ENCODE data around the gene XCL1. TPM values are rescaled to one million over a fixed set of nuclear protein-coding genes. Genes with fewer than 3 reads are reported as not detected.

The XCL1 gene
- total RNA-seq, 1 experiment from 2014 or later, result not detected

- H3K27ac ChIP-seq (ENCODE audit: low read depth, low read length), result no peak overlapping the region
- H4K20me1 ChIP-seq (ENCODE audit: insufficient read depth), result no peaks in the 10 kb centered on the region
- H2AFZ ChIP-seq (ENCODE audit: low read depth, low read length, poor library complexity, severe bottlenecking), result no peak overlapping the region
- ChIA-PET CTCF (interaction anchor here (0.9 kb wide), 1 partner anchor 224 kb away, joined by 4 read pairs; no protein-coding TSS in a partner anchor), POLR2A (no interaction called here), RAD21 (ENCODE audit: low non-redundant PET in 1 of 2, low total read pairs in 2 of 2, uncharacterized antibody in 2 of 2, unreplicated experiment in 2 of 2) (no interaction called here)
- TF ChIP-seq EZH2phosphoT487 (IDR thresholded peaks at IDR 0.05; ENCODE audit: borderline replicate concordance) (no peak), ZNF274 (IDR thresholded peaks at IDR 0.05; ENCODE audit: low read depth, low read length) (no peak), EZH2 (IDR thresholded peaks at IDR 0.05) (no peak), FOSL1 (IDR thresholded peaks at IDR 0.05; ENCODE audit: low read depth) (no peak)
- intact Hi-C loops (cut with micrococcal nuclease), result no loop called here
- no peaks in the 10 kb centered on the region for H3K36me3 ChIP-seq (ENCODE audit: control insufficient read depth in 1 of 2, insufficient read depth in 2 of 2, low read length in 2 of 2)
- DNase-seq (ENCODE audit: low read depth, low spot score), result no peak
- ATAC-seq, result no peak
- no peaks in the 10 kb centered on the region for H3K9me3 ChIP-seq (ENCODE audit: control insufficient read depth in 1 of 2, insufficient read depth in 1 of 2, low read depth in 1 of 2, low read length in 2 of 2)
- no peak overlapping the region for H3K4me2 ChIP-seq (ENCODE audit: low read length)
- no TSS peak for BruUV-seq (replicated peaks)
- no peaks in the 10 kb centered on the region for H3K4me1 ChIP-seq (ENCODE audit: control insufficient read depth in 1 of 2, insufficient read depth in 2 of 2, low read length in 2 of 2)
- H3K4me3 ChIP-seq (replicated peaks in 1 of 2; ENCODE audit: low read depth in 1 of 2, low read length in 2 of 2), result no peak overlapping the region
- H3K79me2 ChIP-seq (ENCODE audit: insufficient read depth, low read length), result no peaks in the 10 kb centered on the region
- H3K9ac ChIP-seq (ENCODE audit: low read length), result no peak overlapping the region
- H3K27me3 ChIP-seq (ENCODE audit: insufficient read depth, low read length), result no peaks in the 10 kb centered on the region
- peaks cover 4% of the 10 kb centered on the region; the same call in 1 of the 2 replicates for H3K9me2 ChIP-seq (ENCODE audit: insufficient read depth)
Measured at GRCh38 chr1:168567007-168567406, 9.4 kb upstream of the XCL1 start.

DNA sequence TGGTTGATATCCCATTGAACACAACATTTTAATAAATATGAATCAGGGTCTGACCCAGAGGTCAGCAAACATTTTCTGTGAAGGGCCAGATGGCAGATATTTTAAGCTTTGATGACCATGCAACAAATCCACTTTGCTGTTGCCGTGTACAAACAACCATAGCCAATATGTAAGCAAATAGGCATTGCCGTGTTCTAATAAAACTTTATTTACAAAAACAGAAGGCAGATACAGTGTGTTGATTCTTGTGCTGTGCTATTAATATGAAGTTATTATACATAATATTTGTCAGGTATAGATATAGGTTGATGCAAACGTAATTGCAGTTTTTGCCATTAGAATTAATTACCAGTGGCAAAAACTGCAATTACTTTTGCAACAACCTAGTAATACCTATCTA is 8.8 kb upstream of the XCL1 start:
- BruUV-seq (replicated peaks), result no TSS peak
- intact Hi-C loops (cut with micrococcal nuclease), result no loop called here
- CTCF ChIA-PET, result interaction anchor here (0.9 kb wide), 1 partner anchor 225 kb away, joined by 4 read pairs; no protein-coding TSS in a partner anchor

More for the DNA sequence above, 8.8 kb upstream of the XCL1 start:
- Histone ChIP-seq H3K9me2 (ENCODE audit: insufficient read depth) (peaks cover 4% of the 10 kb centered on the region; the same call in 1 of the 2 replicates), H3K27ac (ENCODE audit: low read depth, low read length) (no peak overlapping the region), H3K9ac (ENCODE audit: low read length) (no peak overlapping the region), H3K27me3 (ENCODE audit: insufficient read depth, low read length) (no peaks in the 10 kb centered on the region), H3K36me3 (ENCODE audit: control insufficient read depth in 1 of 2, insufficient read depth in 2 of 2, low read length in 2 of 2) (no peaks in the 10 kb centered on the region), H3K4me3 (replicated peaks in 1 of 2; ENCODE audit: low read depth in 1 of 2, low read length in 2 of 2) (no peak overlapping the region), H2AFZ (ENCODE audit: low read depth, low read length, poor library complexity, severe bottlenecking) (no peak overlapping the region), H3K79me2 (ENCODE audit: insufficient read depth, low read length) (no peaks in the 10 kb centered on the region), H3K4me2 (ENCODE audit: low read length) (no peak overlapping the region), H4K20me1 (ENCODE audit: insufficient read depth) (no peaks in the 10 kb centered on the region), H3K4me1 (ENCODE audit: control insufficient read depth in 1 of 2, insufficient read depth in 2 of 2, low read length in 2 of 2) (no peaks in the 10 kb centered on the region), H3K9me3 (ENCODE audit: control insufficient read depth in 1 of 2, insufficient read depth in 1 of 2, low read depth in 1 of 2, low read length in 2 of 2) (no peaks in the 10 kb centered on the region)
- DNase-seq (ENCODE audit: low read depth, low spot score), result no peak
- no peak for ATAC-seq
- ChIA-PET RAD21 (ENCODE audit: low non-redundant PET in 1 of 2, low total read pairs in 2 of 2, uncharacterized antibody in 2 of 2, unreplicated experiment in 2 of 2) (no interaction called here), POLR2A (no interaction called here)
- TF ChIP-seq, protein P1, sequence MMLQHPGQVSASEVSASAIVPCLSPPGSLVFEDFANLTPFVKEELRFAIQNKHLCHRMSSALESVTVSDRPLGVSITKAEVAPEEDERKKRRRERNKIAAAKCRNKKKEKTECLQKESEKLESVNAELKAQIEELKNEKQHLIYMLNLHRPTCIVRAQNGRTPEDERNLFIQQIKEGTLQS (IDR thresholded peaks at IDR 0.05), result no peak
- TF ChIP-seq POLR2A (IDR thresholded peaks at IDR 0.05; ENCODE audit: borderline replicate concordance, extremely low read depth, insufficient read depth, insufficient read length), result no peak
- no peak for TF ChIP-seq TCF7L2 (IDR thresholded peaks at IDR 0.05; ENCODE audit: borderline replicate concordance, extremely low read depth, insufficient read depth, insufficient read length)
- TF ChIP-seq, protein P2, sequence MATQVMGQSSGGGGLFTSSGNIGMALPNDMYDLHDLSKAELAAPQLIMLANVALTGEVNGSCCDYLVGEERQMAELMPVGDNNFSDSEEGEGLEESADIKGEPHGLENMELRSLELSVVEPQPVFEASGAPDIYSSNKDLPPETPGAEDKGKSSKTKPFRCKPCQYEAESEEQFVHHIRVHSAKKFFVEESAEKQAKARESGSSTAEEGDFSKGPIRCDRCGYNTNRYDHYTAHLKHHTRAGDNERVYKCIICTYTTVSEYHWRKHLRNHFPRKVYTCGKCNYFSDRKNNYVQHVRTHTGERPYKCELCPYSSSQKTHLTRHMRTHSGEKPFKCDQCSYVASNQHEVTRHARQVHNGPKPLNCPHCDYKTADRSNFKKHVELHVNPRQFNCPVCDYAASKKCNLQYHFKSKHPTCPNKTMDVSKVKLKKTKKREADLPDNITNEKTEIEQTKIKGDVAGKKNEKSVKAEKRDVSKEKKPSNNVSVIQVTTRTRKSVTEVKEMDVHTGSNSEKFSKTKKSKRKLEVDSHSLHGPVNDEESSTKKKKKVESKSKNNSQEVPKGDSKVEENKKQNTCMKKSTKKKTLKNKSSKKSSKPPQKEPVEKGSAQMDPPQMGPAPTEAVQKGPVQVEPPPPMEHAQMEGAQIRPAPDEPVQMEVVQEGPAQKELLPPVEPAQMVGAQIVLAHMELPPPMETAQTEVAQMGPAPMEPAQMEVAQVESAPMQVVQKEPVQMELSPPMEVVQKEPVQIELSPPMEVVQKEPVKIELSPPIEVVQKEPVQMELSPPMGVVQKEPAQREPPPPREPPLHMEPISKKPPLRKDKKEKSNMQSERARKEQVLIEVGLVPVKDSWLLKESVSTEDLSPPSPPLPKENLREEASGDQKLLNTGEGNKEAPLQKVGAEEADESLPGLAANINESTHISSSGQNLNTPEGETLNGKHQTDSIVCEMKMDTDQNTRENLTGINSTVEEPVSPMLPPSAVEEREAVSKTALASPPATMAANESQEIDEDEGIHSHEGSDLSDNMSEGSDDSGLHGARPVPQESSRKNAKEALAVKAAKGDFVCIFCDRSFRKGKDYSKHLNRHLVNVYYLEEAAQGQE (IDR thresholded peaks at IDR 0.05; ENCODE audit: low read depth), result no peak
- no peak for TF ChIP-seq YY1 (IDR thresholded peaks at IDR 0.05; ENCODE audit: extremely low read depth, insufficient replicate concordance, low read depth, low read length)
- TF ChIP-seq POLR2AphosphoS5 (IDR thresholded peaks at IDR 0.05; ENCODE audit: low read depth, low read length), result no peak
- no peak for TF ChIP-seq SRF (IDR thresholded peaks at IDR 0.05; ENCODE audit: low read depth)
- TF ChIP-seq, protein P3, sequence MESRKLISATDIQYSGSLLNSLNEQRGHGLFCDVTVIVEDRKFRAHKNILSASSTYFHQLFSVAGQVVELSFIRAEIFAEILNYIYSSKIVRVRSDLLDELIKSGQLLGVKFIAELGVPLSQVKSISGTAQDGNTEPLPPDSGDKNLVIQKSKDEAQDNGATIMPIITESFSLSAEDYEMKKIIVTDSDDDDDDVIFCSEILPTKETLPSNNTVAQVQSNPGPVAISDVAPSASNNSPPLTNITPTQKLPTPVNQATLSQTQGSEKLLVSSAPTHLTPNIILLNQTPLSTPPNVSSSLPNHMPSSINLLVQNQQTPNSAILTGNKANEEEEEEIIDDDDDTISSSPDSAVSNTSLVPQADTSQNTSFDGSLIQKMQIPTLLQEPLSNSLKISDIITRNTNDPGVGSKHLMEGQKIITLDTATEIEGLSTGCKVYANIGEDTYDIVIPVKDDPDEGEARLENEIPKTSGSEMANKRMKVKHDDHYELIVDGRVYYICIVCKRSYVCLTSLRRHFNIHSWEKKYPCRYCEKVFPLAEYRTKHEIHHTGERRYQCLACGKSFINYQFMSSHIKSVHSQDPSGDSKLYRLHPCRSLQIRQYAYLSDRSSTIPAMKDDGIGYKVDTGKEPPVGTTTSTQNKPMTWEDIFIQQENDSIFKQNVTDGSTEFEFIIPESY (IDR thresholded peaks at IDR 0.05; ENCODE audit: extremely low read depth, insufficient replicate concordance, low read length), result no peak
- no peak for TF ChIP-seq ZFX (IDR thresholded peaks at IDR 0.05)
- TF ChIP-seq ZNF274 (IDR thresholded peaks at IDR 0.05; ENCODE audit: low read depth, low read length), result no peak
- no peak for TF ChIP-seq CBX3 (IDR thresholded peaks at IDR 0.05; ENCODE audit: low read depth)
